GM13976 (cell line): ENCODE data around the gene PLCH1.

Source experiments
- DNase-seq: peaks from one replicate; pipeline ENCODE4 v3.0.0; 2012; ENCODE audit warnings: low spot score
- CTCF ChIP-seq: IDR thresholded peaks from 2 replicates; pipeline ENCODE4 v1.5.1; 2012; ENCODE audit warnings: borderline replicate concordance, mild to moderate bottlenecking; ENCODE audit not compliant: insufficient read depth; ENCODE audit errors: extremely low read depth, missing control alignments, control extremely low read depth
- in situ Hi-C: fragments of 300-500 bp; cut with MboI; formaldehyde crosslinking; loops from one replicate; pipeline ENCODE4 v1.12.0; 2022; ENCODE audit warnings: low sequenced_read_pairs, mixed read lengths, inconsistent platforms; ENCODE audit not compliant: unreplicated experiment

PLCH1 gene

GRCh38 chr3:155372281-155372680 lies 372.6 kb downstream of the PLCH1 start:
- no peak for DNase-seq
- TF ChIP-seq CTCF = no peak
- in situ Hi-C loops = no loop called here

GRCh38 chr3:155370764-155371503 lies 373.9 kb downstream of the PLCH1 start:
- TF ChIP-seq CTCF = no peak
- in situ Hi-C loops = no loop called here
- DNase-seq = no peak

GRCh38 chr3:155370198-155370597 lies 374.7 kb downstream of the PLCH1 start:
- no peak for TF ChIP-seq CTCF
- DNase-seq = no peak
- in situ Hi-C loops = no loop called here

GRCh38 chr3:155369735-155370134 lies 375.1 kb downstream of the PLCH1 start:
- no peak for DNase-seq
- no peak for TF ChIP-seq CTCF
- in situ Hi-C loops = no loop called here

- DNase-seq = no peak
- in situ Hi-C loops = no loop called here
- no peak for TF ChIP-seq CTCF
Observed at GRCh38 chr3:155369244-155369643, 375.6 kb downstream of the PLCH1 start.

GRCh38 chr3:155368786-155369185 lies 376.1 kb downstream of the PLCH1 start:
- in situ Hi-C loops = no loop called here
- TF ChIP-seq CTCF = no peak
- no peak for DNase-seq
